HCT116 (cell line): ENCODE measurements around the gene TTC9B. TPM values are rescaled to one million over a fixed set of nuclear protein-coding genes. Genes with fewer than 3 reads are reported as not detected.

ENCODE experiments used
- ATAC-seq: fragments of 200-7000 bp; cut with Tn5 transposase; 2 replicates; pipeline ENCODE4 v1.9.1; 2020; ENCODE audit warnings: mild to moderate bottlenecking, moderate library complexity
- BruUV-seq: library from RNA; stranded (reverse); fragments of 400-500 nt; replicated peaks from 2 replicates; lab custom pipeline; 2021; lab: Mats Ljungman, UMichigan
- CTCF ChIA-PET: fragments of 300-600 bp; sonication (Branson Sonifier 250); formaldehyde crosslinking; loops from one replicate; lab custom pipeline; 2021; ENCODE audit warnings: antibody characterized with exemption; lab: Charles Lee
- POLR2A ChIA-PET: fragments of 300-600, 350-600 bp; sonication (Branson Sonifier 250); formaldehyde crosslinking; loops from one replicate; lab custom pipeline; 2021; ENCODE audit warnings: antibody characterized with exemption; lab: Charles Lee
- RAD21 ChIA-PET, 2 experiments: fragments of 300-600 bp; sonication (Branson Sonifier 250); formaldehyde crosslinking; loops; one replicate each; lab custom pipeline; 2023; ENCODE audit warnings: low total read pairs in 2 of 2; ENCODE audit not compliant: uncharacterized antibody in 2 of 2, unreplicated experiment in 2 of 2, low non-redundant PET in 1 of 2; lab: Charles Lee
- DNase-seq: peaks from one replicate; pipeline ENCODE4 v3.0.0-alpha.2; 2010; ENCODE audit warnings: low read depth, low spot score
- H2AFZ ChIP-seq: fragments of 200-600 bp; shearing (Covaris generic), sonication (generic); 2 replicates; pipeline ENCODE4 v1.6.1; 2017; ENCODE audit warnings: low read depth, mixed run types, mixed read lengths, antibody characterized with exemption, low read length; ENCODE audit not compliant: poor library complexity, severe bottlenecking
- H3K27ac ChIP-seq: 2 replicates; pipeline ENCODE4 v1.5.1; 2012; ENCODE audit warnings: low read depth, low read length
- H3K27me3 ChIP-seq: fragments of 200-600 bp; sonication (generic); 2 replicates; pipeline ENCODE4 v1.6.1; 2016; ENCODE audit warnings: mixed run types, low read length, mixed read lengths; ENCODE audit not compliant: insufficient read depth
- H3K36me3 ChIP-seq, 2 experiments: fragments of 200-500 bp in 1 of 2; fragments of 200-600 bp in 1 of 2; sonication (Bioruptor generic) in 1 of 2; sonication (generic) in 1 of 2; 2 replicates each; pipeline versions ENCODE4 v1.5.1 to v1.6.1; 2014 to 2016; ENCODE audit warnings: low read length in 2 of 2, inconsistent platforms in 1 of 2, mixed read lengths in 1 of 2, mixed run types in 1 of 2; ENCODE audit not compliant: insufficient read depth in 2 of 2, control insufficient read depth in 1 of 2
- H3K4me1 ChIP-seq, 2 experiments: fragments of 200-600 bp in 1 of 2; sonication (generic) in 1 of 2; 2 replicates each; pipeline versions ENCODE4 v1.5.1 to v1.6.1; 2012 to 2017; ENCODE audit warnings: low read length in 2 of 2, inconsistent platforms in 1 of 2, mild to moderate bottlenecking in 1 of 2, mixed read lengths in 1 of 2, mixed run types in 1 of 2, moderate library complexity in 1 of 2; ENCODE audit not compliant: insufficient read depth in 2 of 2, control insufficient read depth in 1 of 2
- H3K4me2 ChIP-seq: fragments of 200-600 bp; sonication (generic); 2 replicates; pipeline ENCODE4 v1.6.1; 2017; ENCODE audit warnings: mixed run types, low read length, mixed read lengths
- H3K4me3 ChIP-seq, 2 experiments: fragments of 200-600 bp in 1 of 2; sonication (generic) in 1 of 2; replicated peaks in 1 of 2; 2 replicates each; pipeline ENCODE4 v1.5.1; 2011 to 2016; ENCODE audit warnings: low read length in 2 of 2, control low read depth in 1 of 2, low read depth in 1 of 2, mild to moderate bottlenecking in 1 of 2, mixed read lengths in 1 of 2, mixed run types in 1 of 2
- H3K79me2 ChIP-seq: fragments of 200-600 bp; sonication (generic); 2 replicates; pipeline ENCODE4 v1.6.1; 2017; ENCODE audit warnings: mild to moderate bottlenecking, mixed run types, low read length, moderate library complexity, mixed read lengths; ENCODE audit not compliant: insufficient read depth
- H3K9ac ChIP-seq: fragments of 200-600 bp; sonication (generic); 2 replicates; pipeline ENCODE4 v1.6.1; 2016; ENCODE audit warnings: low read length, mixed read lengths
- H3K9me2 ChIP-seq: fragments of 200-600 bp; sonication (generic), shearing (Covaris generic); 2 replicates; pipeline ENCODE4 v1.6.1; 2017; ENCODE audit warnings: mixed run types, mild to moderate bottlenecking, moderate library complexity; ENCODE audit not compliant: insufficient read depth
- H3K9me3 ChIP-seq, 2 experiments: fragments of 200-500 bp in 1 of 2; fragments of 200-600 bp in 1 of 2; sonication (Bioruptor generic) in 1 of 2; sonication (generic) in 1 of 2; 2 replicates each; pipeline ENCODE4 v1.6.1; 2014 to 2017; ENCODE audit warnings: low read length in 2 of 2, mixed read lengths in 2 of 2, inconsistent platforms in 1 of 2, low read depth in 1 of 2, mild to moderate bottlenecking in 1 of 2, mixed run types in 1 of 2, moderate library complexity in 1 of 2; ENCODE audit not compliant: control insufficient read depth in 1 of 2, insufficient read depth in 1 of 2
- H4K20me1 ChIP-seq: fragments of 200-600 bp; sonication (generic), shearing (Covaris generic); 2 replicates; pipeline ENCODE4 v1.6.1; 2017; ENCODE audit warnings: mixed run types, mild to moderate bottlenecking, moderate library complexity; ENCODE audit not compliant: insufficient read depth
- CBX3 ChIP-seq: IDR thresholded peaks from 2 replicates; pipeline ENCODE4 v1.6.1; 2012; ENCODE audit warnings: low read depth
- CTCF ChIP-seq, 3 experiments: fragments of 200-600 bp in 1 of 3; sonication (generic) in 1 of 3; IDR thresholded peaks in 2 of 3; conservative IDR thresholded peaks in 1 of 3; 2 replicates each; pipeline ENCODE4 v1.5.1; 2012 to 2017; ENCODE audit warnings: low read depth in 2 of 3, low read length in 2 of 3, antibody characterized with exemption in 1 of 3, borderline replicate concordance in 1 of 3, control low read depth in 1 of 3, mild to moderate bottlenecking in 1 of 3, mixed read lengths in 1 of 3, mixed run types in 1 of 3, moderate library complexity in 1 of 3; ENCODE audit not compliant: insufficient read depth in 1 of 3
- FOSL1 ChIP-seq: IDR thresholded peaks from 2 replicates; pipeline ENCODE4 v1.6.1; 2012; ENCODE audit warnings: low read depth
- JUND ChIP-seq: IDR thresholded peaks from 2 replicates; pipeline ENCODE4 v1.6.1; 2012
- MAX ChIP-seq: IDR thresholded peaks from 2 replicates; pipeline ENCODE4 v1.6.1; 2012
- POLR2A ChIP-seq: IDR thresholded peaks from 2 replicates; pipeline ENCODE4 v1.7.0; 2011; ENCODE audit warnings: borderline replicate concordance; ENCODE audit not compliant: insufficient read depth, insufficient read length; ENCODE audit errors: extremely low read depth
- RAD21 ChIP-seq: IDR thresholded peaks from 2 replicates; pipeline ENCODE4 v1.6.1; 2012; ENCODE audit warnings: low read depth, mild to moderate bottlenecking
- SIN3A ChIP-seq: IDR thresholded peaks from 2 replicates; pipeline ENCODE4 v1.6.1; 2012; ENCODE audit warnings: low read depth
- SP1 ChIP-seq: IDR thresholded peaks from 2 replicates; pipeline ENCODE4 v1.6.1; 2012; ENCODE audit warnings: low read depth
- ZFX ChIP-seq: fragments of 450-650 bp; IDR thresholded peaks from 2 replicates; pipeline ENCODE4 v1.6.1; 2017
- intact Hi-C: fragments of 100-400 bp; cut with micrococcal nuclease; formaldehyde crosslinking; loops from 2 replicates; pipeline ENCODE4 v1.10.0; 2022
- total RNA-seq: library from RNA; stranded (reverse); gene quantifications from one replicate; pipeline ENCODE4 v1.2.1, GENCODE V29; 2021; ENCODE audit not compliant: unreplicated experiment

The TTC9B gene
- total RNA-seq, 1 experiment from 2014 or later: 1.7 TPM

- ATAC-seq (peak; percentile 77), DNase-seq (no peak)
- Histone ChIP-seq H3K79me2 (peaks cover 29% of the 10 kb centered on the region), H3K27me3 (no peaks in the 10 kb centered on the region), H3K9me3 (no peaks in the 10 kb centered on the region), H3K9me2 (no peaks in the 10 kb centered on the region), H2AFZ (no peak overlapping the region), H3K36me3 (peaks cover 15 to 24% of the 10 kb centered on the region in 2 experiments; a peak in 3 of 4 replicates), H3K9ac (no peak overlapping the region), H4K20me1 (no peaks in the 10 kb centered on the region), H3K4me2 (peak overlapping the region; percentile 24), H3K4me1 (peaks cover 13 to 24% of the 10 kb centered on the region in 2 experiments; a peak in 2 of 4 replicates)
- ChIA-PET POLR2A (no interaction called here), CTCF (no interaction called here)
- no TSS peak for BruUV-seq
- intact Hi-C loops: no loop called here
- TF ChIP-seq JUND: 0 out of 2 replicates have a peak, but pooled peaks have one; percentile 15
- TF ChIP-seq CBX3: no peak
- TF ChIP-seq SP1: peak; percentile 26; the same call in 1 of the 2 replicates
- no peak for TF ChIP-seq CTCF (IDR thresholded peaks at IDR 0.05 in 2 of 3, conservative IDR thresholded peaks at IDR 0.05 in 1 of 3; ENCODE audit: borderline replicate concordance in 1 of 3, insufficient read depth in 1 of 3, low read depth in 2 of 3, low read length in 2 of 3)
- TF ChIP-seq POLR2A: no peak
- 0 out of 2 replicates have a peak, but pooled peaks have one; percentile 14 for TF ChIP-seq FOSL1
- TF ChIP-seq RAD21: no peak
- no peak for TF ChIP-seq MAX
- TF ChIP-seq ZFX: 0 out of 2 replicates have a peak, but pooled peaks have one; percentile 16
- TF ChIP-seq, all 23 proteins: peak for 4
- RAD21 ChIA-PET: no interaction called here
- Histone ChIP-seq H3K4me3 (no peak overlapping the region), H3K27ac (peak overlapping the region; percentile 49)
Measured at GRCh38 chr19:40257096-40257517, 38.9 kb upstream of the TTC9B start.

- no peaks in the 10 kb centered on the region for H3K9me2 ChIP-seq
- RAD21 ChIA-PET: no interaction called here
- CTCF ChIA-PET: no interaction called here
- H4K20me1 ChIP-seq: no peaks in the 10 kb centered on the region
- peak overlapping the region; percentile 49 for H3K27ac ChIP-seq
- H3K27me3 ChIP-seq: no peaks in the 10 kb centered on the region
- peaks cover 13 to 24% of the 10 kb centered on the region in 2 experiments; a peak in 2 of 4 replicates for H3K4me1 ChIP-seq
- POLR2A ChIA-PET: no interaction called here
- peaks cover 29% of the 10 kb centered on the region for H3K79me2 ChIP-seq
- no peak for DNase-seq
- H3K36me3 ChIP-seq: peaks cover 14 to 24% of the 10 kb centered on the region in 2 experiments; a peak in 3 of 4 replicates
- TF ChIP-seq ZFX (no peak), SP1 (no peak), SIN3A (no peak)
- no peak overlapping the region for H3K9ac ChIP-seq
- H3K4me2 ChIP-seq: peak overlapping the region; percentile 24
- ATAC-seq: peak; percentile 25; the same call in 1 of the 2 replicates
- no TSS peak for BruUV-seq
- no peaks in the 10 kb centered on the region for H3K9me3 ChIP-seq
- H3K4me3 ChIP-seq: no peak overlapping the region
- intact Hi-C loops: no loop called here
- H2AFZ ChIP-seq: no peak overlapping the region
Measured at GRCh38 chr19:40256512-40256911, 38.3 kb upstream of the TTC9B start.
